HG03066 (cell line): Measurements from ENCODE around the gene REXO5.

Experiments used
- ATAC-seq: cut with Tn5 transposase; IDR thresholded peaks from one replicate; pipeline ENCODE4 v1.9.1; 2021; ENCODE audit warnings: low read depth; ENCODE audit not compliant: unreplicated experiment

Gene REXO5

GRCh38 chr16:20871258-20871657 is 64.9 kb downstream of the REXO5 start:
- no peak for ATAC-seq

DNA sequence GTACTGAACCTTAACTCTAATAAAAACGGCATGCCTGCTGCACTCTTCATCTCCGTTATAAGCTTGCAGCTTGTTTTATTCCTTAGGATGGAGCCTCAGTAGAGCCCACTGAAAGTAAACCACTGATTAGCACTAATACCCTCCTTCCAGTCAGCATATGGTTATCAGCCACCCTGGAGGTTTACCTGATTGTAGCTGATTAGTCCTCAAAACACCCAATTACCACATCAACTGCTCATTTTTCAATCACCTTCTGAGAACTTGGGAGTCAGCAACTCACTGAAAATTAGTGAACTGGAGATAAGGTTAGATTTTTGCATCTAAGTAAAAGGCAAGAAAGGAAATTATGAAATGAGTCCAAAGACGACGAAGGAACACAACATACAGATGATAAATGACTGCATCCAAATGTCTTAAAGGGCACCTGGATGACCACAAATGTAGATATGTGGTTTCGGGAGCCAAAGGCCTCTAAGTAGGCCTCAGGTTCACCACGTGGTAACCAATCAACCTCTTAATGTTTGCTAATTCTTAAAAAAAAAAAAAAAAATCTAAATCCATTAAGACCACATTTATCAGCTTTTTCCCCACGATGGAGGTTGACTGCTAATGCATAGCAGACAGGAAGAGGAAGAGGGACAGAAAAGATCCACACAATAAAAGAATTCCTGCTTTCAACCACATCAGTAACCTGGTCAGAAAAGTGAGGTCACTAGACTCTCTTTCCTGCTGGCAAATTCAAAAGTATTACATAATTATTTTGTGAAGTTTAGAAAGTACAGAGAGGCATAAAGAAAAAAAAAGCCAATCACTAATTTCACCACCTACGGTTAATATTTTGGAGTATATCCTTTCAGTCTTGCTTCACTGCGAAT is 65.9 kb downstream of the REXO5 start:
- ATAC-seq = no peak

GRCh38 chr16:20873331-20873730 is 67.0 kb downstream of the REXO5 start:
- no peak for ATAC-seq

GRCh38 chr16:20874088-20874581 is 67.8 kb downstream of the REXO5 start:
- no peak for ATAC-seq

- ATAC-seq = no peak
These were observed 69.0 kb downstream of the REXO5 start for GRCh38 chr16:20875355-20875650.

GRCh38 chr16:20878682-20879147 is 72.4 kb downstream of the REXO5 start:
- no peak for ATAC-seq

- peak; percentile 37 for ATAC-seq
These were observed 73.1 kb downstream of the REXO5 start for GRCh38 chr16:20879175-20880040.

DNA sequence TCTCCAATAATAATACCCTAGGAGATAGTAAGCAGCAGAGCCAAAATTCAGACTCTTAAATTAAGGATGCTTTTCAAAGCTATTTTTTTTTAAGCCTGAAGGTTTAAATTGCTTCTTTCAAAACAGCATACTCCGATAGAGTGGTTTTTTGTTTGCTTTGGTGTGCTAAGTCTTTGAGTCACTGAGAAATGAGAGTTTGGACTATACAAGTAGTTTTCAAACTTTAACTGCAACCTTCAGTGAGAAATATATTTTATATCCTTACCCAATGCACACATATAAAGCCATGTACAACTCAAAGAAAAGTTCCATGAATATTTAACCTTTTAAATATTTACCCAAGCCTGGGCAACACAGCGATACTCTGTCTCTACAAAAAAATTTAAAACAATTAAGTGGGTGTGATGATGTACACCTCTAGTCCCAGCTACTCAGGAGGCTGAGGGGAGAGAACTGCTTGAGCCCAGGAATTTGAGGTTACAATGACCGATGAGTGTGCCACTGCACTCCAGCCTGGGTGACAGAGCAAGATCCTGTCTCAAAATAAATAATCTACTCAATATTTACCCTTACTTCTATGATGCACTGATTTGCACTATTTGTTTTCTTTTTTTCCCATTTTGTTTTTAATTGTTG is 74.7 kb downstream of the REXO5 start:
- no peak for ATAC-seq

- no peak for ATAC-seq
These were observed 75.2 kb downstream of the REXO5 start for GRCh38 chr16:20881503-20881878.

- ATAC-seq = no peak
These were observed 77.4 kb downstream of the REXO5 start for GRCh38 chr16:20883554-20884239.

GRCh38 chr16:20884240-20884556 is 77.9 kb downstream of the REXO5 start:
- no peak for ATAC-seq

DNA sequence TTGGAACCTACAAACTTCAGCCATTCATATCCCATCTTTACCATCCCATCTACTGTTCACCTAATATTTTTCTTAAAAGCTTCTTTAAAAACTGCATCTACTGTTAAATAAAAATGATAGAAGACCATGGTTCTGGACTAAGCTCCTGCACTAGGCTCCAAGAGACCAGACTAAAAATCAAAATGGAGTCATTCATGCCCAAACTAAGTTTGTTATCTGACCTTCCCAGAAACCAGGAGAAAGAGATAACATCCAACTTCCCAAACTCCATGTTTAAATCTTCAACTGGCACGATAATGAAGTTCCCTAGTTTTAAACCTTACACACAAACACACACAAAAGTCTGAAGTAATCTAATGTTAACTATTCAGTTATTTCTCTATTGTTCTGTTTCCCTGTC is 80.0 kb downstream of the REXO5 start:
- ATAC-seq = no peak

- ATAC-seq = no peak
These were observed 80.9 kb downstream of the REXO5 start for GRCh38 chr16:20887207-20887606.

- ATAC-seq = no peak
These were observed 83.4 kb downstream of the REXO5 start for GRCh38 chr16:20889625-20890275.

GRCh38 chr16:20894388-20894787 is 88.1 kb downstream of the REXO5 start:
- ATAC-seq = no peak

GRCh38 chr16:20897253-20897897 is 91.0 kb downstream of the REXO5 start:
- ATAC-seq = no peak

- no peak for ATAC-seq
These were observed 91.6 kb downstream of the REXO5 start for GRCh38 chr16:20897922-20898321.

DNA sequence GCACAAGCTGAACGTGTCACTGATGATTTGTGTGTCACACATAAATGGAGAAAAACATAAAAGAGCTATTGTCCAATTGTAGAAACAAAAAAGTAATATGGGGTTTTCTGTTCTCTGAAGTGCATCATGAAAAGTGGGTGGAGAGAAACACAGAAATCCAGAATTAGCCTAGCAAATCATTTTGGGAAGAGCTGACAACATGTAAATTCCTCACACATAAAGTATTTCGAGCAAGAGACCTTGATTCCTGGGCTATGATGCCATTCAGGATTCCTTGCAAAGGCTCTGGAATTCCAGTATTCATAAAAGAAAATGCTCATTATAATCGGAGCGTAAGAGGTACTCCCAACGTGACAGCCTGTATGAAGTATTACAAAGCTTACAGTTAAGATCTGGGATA is 92.7 kb downstream of the REXO5 start:
- no peak for ATAC-seq
